ENCODE results near the gene GABRE.

GABRE gene

GRCh38 chrX:151977009-151977408 is 2.5 kb upstream of the GABRE start:
- H3K4me2 ChIP-seq (ENCODE audit: low read length) = no peak overlapping the region
- no peak overlapping the region for H3K27ac ChIP-seq (ENCODE audit: low read depth, low read length, poor library complexity, severe bottlenecking)
- no peaks in the 10 kb centered on the region for H3K79me2 ChIP-seq (ENCODE audit: insufficient read depth, low read length)
- no peaks in the 10 kb centered on the region for H3K27me3 ChIP-seq (ENCODE audit: insufficient read depth, low read length)
- TF ChIP-seq EZH2 (IDR thresholded peaks at IDR 0.05; ENCODE audit: borderline replicate concordance, low read length) (no peak), CTCF (IDR thresholded peaks at IDR 0.05; ENCODE audit: low read length) (no peak)
- no peak overlapping the region for H2AFZ ChIP-seq (ENCODE audit: low read length)
- H3F3A ChIP-seq (ENCODE audit: insufficient read depth, low read length) = no peaks in the 10 kb centered on the region
- H3K9me2 ChIP-seq (ENCODE audit: low read depth, low read length) = no peaks in the 10 kb centered on the region
- H3K9me3 ChIP-seq (ENCODE audit: low read length) = no peaks in the 10 kb centered on the region
- no peaks in the 10 kb centered on the region for H4K20me1 ChIP-seq (ENCODE audit: insufficient read depth, low read length)
- H3K9ac ChIP-seq (ENCODE audit: low read length) = no peak overlapping the region
- H3K4me1 ChIP-seq (ENCODE audit: insufficient read depth, low read length, severe bottlenecking) = no peaks in the 10 kb centered on the region
- H3K36me3 ChIP-seq (ENCODE audit: insufficient read depth, low read length) = no peaks in the 10 kb centered on the region
- H3K4me3 ChIP-seq (ENCODE audit: low read depth, low read length, poor library complexity, severe bottlenecking) = no peak overlapping the region

- Histone ChIP-seq H3K9me2 (ENCODE audit: low read depth, low read length) (no peaks in the 10 kb centered on the region), H4K20me1 (ENCODE audit: insufficient read depth, low read length) (no peaks in the 10 kb centered on the region), H3K4me2 (ENCODE audit: low read length) (no peak overlapping the region), H3K79me2 (ENCODE audit: insufficient read depth, low read length) (no peaks in the 10 kb centered on the region), H3K9me3 (ENCODE audit: low read length) (no peaks in the 10 kb centered on the region), H3K27me3 (ENCODE audit: insufficient read depth, low read length) (no peaks in the 10 kb centered on the region), H3K9ac (ENCODE audit: low read length) (no peak overlapping the region), H3K4me3 (ENCODE audit: low read depth, low read length, poor library complexity, severe bottlenecking) (no peak overlapping the region), H3F3A (ENCODE audit: insufficient read depth, low read length) (no peaks in the 10 kb centered on the region), H3K27ac (ENCODE audit: low read depth, low read length, poor library complexity, severe bottlenecking) (no peak overlapping the region), H2AFZ (ENCODE audit: low read length) (no peak overlapping the region), H3K4me1 (ENCODE audit: insufficient read depth, low read length, severe bottlenecking) (no peaks in the 10 kb centered on the region), H3K36me3 (ENCODE audit: insufficient read depth, low read length) (no peaks in the 10 kb centered on the region)
- TF ChIP-seq EZH2 (IDR thresholded peaks at IDR 0.05; ENCODE audit: borderline replicate concordance, low read length) = no peak
- TF ChIP-seq CTCF (IDR thresholded peaks at IDR 0.05; ENCODE audit: low read length) = no peak
These were observed 1.3 kb upstream of the GABRE start for GRCh38 chrX:151975736-151976275.

- no peaks in the 10 kb centered on the region for H3K9me2 ChIP-seq (ENCODE audit: low read depth, low read length)
- H3K9ac ChIP-seq (ENCODE audit: low read length) = no peak overlapping the region
- no peak overlapping the region for H2AFZ ChIP-seq (ENCODE audit: low read length)
- no peaks in the 10 kb centered on the region for H3F3A ChIP-seq (ENCODE audit: insufficient read depth, low read length)
- no peaks in the 10 kb centered on the region for H3K4me1 ChIP-seq (ENCODE audit: insufficient read depth, low read length, severe bottlenecking)
- H3K27ac ChIP-seq (ENCODE audit: low read depth, low read length, poor library complexity, severe bottlenecking) = no peak overlapping the region
- H4K20me1 ChIP-seq (ENCODE audit: insufficient read depth, low read length) = no peaks in the 10 kb centered on the region
- no peaks in the 10 kb centered on the region for H3K9me3 ChIP-seq (ENCODE audit: low read length)
- no peak overlapping the region for H3K4me2 ChIP-seq (ENCODE audit: low read length)
- H3K27me3 ChIP-seq (ENCODE audit: insufficient read depth, low read length) = no peaks in the 10 kb centered on the region
- no peaks in the 10 kb centered on the region for H3K36me3 ChIP-seq (ENCODE audit: insufficient read depth, low read length)
- no peak overlapping the region for H3K4me3 ChIP-seq (ENCODE audit: low read depth, low read length, poor library complexity, severe bottlenecking)
- H3K79me2 ChIP-seq (ENCODE audit: insufficient read depth, low read length) = no peaks in the 10 kb centered on the region
- no peak for TF ChIP-seq CTCF (IDR thresholded peaks at IDR 0.05; ENCODE audit: low read length)
- no peak for TF ChIP-seq EZH2 (IDR thresholded peaks at IDR 0.05; ENCODE audit: borderline replicate concordance, low read length)
These were observed 735 bp upstream of the GABRE start for GRCh38 chrX:151975228-151975593.
